Neutrophil (primary cell): ENCODE data around the gene EEFSEC.

Experiments
- H3K27ac ChIP-seq: fragments of 200-600 bp; sonication (generic); 2 replicates; pipeline ENCODE4 v1.5.1; 2016; ENCODE audit warnings: mild to moderate bottlenecking, moderate library complexity
- H3K27me3 ChIP-seq: fragments of 200-600 bp; sonication (generic); 2 replicates; pipeline ENCODE4 v1.6.0; 2016; ENCODE audit warnings: mild to moderate bottlenecking
- H3K36me3 ChIP-seq: fragments of 200-600 bp; sonication (generic); 2 replicates; pipeline ENCODE4 v1.5.1; 2017
- H3K4me1 ChIP-seq, 2 experiments: fragments of 200-600 bp in 1 of 2; sonication (generic) in 1 of 2; 1 replicate in 1 of 2; 2 replicates in 1 of 2; pipeline versions ENCODE4 v1.5.1 to v1.6.1; 2013 to 2016; ENCODE audit warnings: low read depth in 1 of 2, low read length in 1 of 2, mild to moderate bottlenecking in 1 of 2, moderate library complexity in 1 of 2; ENCODE audit not compliant: control insufficient read depth in 1 of 2, insufficient read depth in 1 of 2
- H3K4me3 ChIP-seq, 2 experiments: fragments of 200-600 bp in 1 of 2; sonication (generic) in 1 of 2; 1 replicate in 1 of 2; 2 replicates in 1 of 2; pipeline ENCODE4 v1.5.1; 2013 to 2016; ENCODE audit warnings: low read depth in 1 of 2, low read length in 1 of 2, mild to moderate bottlenecking in 1 of 2, moderate library complexity in 1 of 2
- H3K9me3 ChIP-seq: fragments of 200-600 bp; sonication (generic); 2 replicates; pipeline ENCODE4 v1.5.1; 2016
- TF ChIP-seq, protein P1 (sequence below): fragments of 200-600 bp; sonication (generic); IDR thresholded peaks from 2 replicates; pipeline ENCODE4 v1.5.1; 2016; ENCODE audit warnings: antibody characterized with exemption

EEFSEC gene

DNA sequence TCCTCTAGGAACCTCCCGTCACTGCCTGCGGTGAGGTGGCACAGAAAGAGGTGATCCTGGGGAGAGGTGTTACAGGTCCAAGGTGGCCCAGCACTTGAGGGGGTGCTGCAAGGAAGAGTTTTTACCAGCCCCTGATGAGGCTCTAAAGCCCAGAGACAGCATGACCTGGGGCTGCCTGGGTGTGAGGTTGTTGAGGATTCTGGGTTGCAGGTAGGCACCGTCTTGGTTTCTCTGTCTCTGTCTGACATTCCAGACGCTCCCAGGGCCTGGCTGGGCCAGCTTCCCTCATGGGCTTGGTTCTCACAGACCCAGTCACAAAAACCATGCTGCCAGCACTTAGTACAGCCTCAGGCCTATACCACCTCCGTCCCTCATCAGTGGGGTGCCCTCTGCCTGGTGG lies 282.3 kb downstream of the EEFSEC start:
- Histone ChIP-seq H3K4me1 (no peaks in the 10 kb centered on the region), H3K9me3 (no peaks in the 10 kb centered on the region), H3K4me3 (no peak overlapping the region), H3K36me3 (no peaks in the 10 kb centered on the region), H3K27ac (no peak overlapping the region), H3K27me3 (peaks cover 79% of the 10 kb centered on the region)
- TF ChIP-seq, protein P1, sequence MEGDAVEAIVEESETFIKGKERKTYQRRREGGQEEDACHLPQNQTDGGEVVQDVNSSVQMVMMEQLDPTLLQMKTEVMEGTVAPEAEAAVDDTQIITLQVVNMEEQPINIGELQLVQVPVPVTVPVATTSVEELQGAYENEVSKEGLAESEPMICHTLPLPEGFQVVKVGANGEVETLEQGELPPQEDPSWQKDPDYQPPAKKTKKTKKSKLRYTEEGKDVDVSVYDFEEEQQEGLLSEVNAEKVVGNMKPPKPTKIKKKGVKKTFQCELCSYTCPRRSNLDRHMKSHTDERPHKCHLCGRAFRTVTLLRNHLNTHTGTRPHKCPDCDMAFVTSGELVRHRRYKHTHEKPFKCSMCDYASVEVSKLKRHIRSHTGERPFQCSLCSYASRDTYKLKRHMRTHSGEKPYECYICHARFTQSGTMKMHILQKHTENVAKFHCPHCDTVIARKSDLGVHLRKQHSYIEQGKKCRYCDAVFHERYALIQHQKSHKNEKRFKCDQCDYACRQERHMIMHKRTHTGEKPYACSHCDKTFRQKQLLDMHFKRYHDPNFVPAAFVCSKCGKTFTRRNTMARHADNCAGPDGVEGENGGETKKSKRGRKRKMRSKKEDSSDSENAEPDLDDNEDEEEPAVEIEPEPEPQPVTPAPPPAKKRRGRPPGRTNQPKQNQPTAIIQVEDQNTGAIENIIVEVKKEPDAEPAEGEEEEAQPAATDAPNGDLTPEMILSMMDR = no peak

DNA sequence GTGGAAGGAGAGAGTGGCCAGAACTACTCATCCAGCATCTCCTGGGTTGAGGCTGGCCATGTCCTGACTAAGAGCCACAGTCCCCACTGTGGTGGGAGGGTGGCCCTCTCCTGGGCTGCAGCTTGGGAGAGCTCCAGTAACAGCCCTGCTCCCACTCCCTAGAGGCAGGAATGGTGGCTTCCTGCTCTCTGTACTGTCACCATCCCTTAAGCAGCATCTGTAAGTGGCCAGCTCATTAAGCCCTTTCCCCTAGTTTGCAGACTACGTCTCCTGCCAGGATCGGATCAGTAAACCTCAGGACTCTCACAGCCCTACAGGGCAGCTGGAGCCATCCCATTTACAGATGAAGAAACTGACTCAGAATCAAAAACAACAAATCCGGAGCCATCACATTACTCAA lies 282.9 kb downstream of the EEFSEC start:
- peaks cover 72% of the 10 kb centered on the region for H3K27me3 ChIP-seq
- H3K36me3 ChIP-seq = no peaks in the 10 kb centered on the region
- TF ChIP-seq, protein P1 = no peak
- H3K4me1 ChIP-seq = no peaks in the 10 kb centered on the region
- no peak overlapping the region for H3K4me3 ChIP-seq
- no peaks in the 10 kb centered on the region for H3K9me3 ChIP-seq
- H3K27ac ChIP-seq = no peak overlapping the region

GRCh38 chr3:128438488-128439072 lies 285.3 kb downstream of the EEFSEC start:
- Histone ChIP-seq H3K4me1 (no peaks in the 10 kb centered on the region), H3K27me3 (peaks cover 55% of the 10 kb centered on the region), H3K36me3 (no peaks in the 10 kb centered on the region), H3K27ac (no peak overlapping the region), H3K4me3 (no peak overlapping the region), H3K9me3 (no peaks in the 10 kb centered on the region)
- TF ChIP-seq, protein P1 = no peak

DNA sequence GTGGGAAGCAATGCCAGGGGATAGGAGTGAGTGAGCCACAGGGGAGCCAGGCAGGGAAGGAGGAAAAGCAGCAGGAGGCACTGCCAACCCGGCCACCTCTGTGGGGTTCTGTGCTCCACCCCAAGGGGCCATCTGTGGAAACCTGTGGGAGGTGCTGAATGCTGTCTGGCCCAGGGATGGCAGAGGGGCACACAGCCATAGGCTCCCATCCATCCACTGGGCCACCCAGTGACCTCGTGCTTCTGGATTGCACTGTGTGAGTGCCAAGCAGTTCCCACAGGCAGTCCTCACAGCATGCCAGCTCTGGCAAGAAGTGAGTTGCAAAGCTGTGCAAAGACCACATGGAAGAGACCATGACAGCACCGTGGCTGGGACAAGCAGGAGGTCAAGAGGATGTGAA lies 285.9 kb downstream of the EEFSEC start:
- TF ChIP-seq, protein P1 = no peak

DNA sequence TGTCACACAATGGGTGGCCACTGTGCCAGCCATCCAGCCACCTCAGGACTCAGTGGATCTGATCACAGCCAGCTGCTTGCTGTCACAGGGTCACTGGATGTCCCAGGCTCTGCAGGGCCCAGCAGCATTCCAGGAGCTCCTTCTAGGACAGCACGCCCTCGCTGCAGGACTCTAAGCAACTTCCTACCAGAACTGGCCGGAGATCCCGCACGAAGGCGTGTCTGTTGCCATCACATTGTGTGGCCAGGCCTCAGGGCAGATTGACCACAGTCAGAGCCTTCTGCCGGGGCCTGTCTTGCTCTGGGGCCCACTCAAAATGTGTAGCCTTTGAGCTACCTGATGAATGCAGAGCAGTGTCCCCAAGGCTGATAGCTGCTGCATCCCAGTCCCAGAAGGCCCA lies 288.8 kb downstream of the EEFSEC start:
- TF ChIP-seq, protein P1 = no peak
- peaks cover 34% of the 10 kb centered on the region for H3K27me3 ChIP-seq
- no peaks in the 10 kb centered on the region for H3K9me3 ChIP-seq
- H3K27ac ChIP-seq = no peak overlapping the region
- H3K4me3 ChIP-seq = no peak overlapping the region
- H3K36me3 ChIP-seq = no peaks in the 10 kb centered on the region
- no peaks in the 10 kb centered on the region for H3K4me1 ChIP-seq

More for the DNA sequence above, 285.9 kb downstream of the EEFSEC start:
- H3K27me3 ChIP-seq = peaks cover 55% of the 10 kb centered on the region
- no peak overlapping the region for H3K27ac ChIP-seq
- H3K4me3 ChIP-seq = no peak overlapping the region
- no peaks in the 10 kb centered on the region for H3K4me1 ChIP-seq
- no peaks in the 10 kb centered on the region for H3K36me3 ChIP-seq
- no peaks in the 10 kb centered on the region for H3K9me3 ChIP-seq
